Activated CD4-positive, alpha-beta T cell treated with anti-CD3 and anti-CD28 coated beads, Interleukin-2, amount 50 U/mL, for 16 hours (primary cell): ENCODE data around the gene FRMD8.

Source experiments
- DNase-seq: peaks from one replicate; pipeline ENCODE4 v3.0.0-alpha.2; 2020

FRMD8 gene

DNA sequence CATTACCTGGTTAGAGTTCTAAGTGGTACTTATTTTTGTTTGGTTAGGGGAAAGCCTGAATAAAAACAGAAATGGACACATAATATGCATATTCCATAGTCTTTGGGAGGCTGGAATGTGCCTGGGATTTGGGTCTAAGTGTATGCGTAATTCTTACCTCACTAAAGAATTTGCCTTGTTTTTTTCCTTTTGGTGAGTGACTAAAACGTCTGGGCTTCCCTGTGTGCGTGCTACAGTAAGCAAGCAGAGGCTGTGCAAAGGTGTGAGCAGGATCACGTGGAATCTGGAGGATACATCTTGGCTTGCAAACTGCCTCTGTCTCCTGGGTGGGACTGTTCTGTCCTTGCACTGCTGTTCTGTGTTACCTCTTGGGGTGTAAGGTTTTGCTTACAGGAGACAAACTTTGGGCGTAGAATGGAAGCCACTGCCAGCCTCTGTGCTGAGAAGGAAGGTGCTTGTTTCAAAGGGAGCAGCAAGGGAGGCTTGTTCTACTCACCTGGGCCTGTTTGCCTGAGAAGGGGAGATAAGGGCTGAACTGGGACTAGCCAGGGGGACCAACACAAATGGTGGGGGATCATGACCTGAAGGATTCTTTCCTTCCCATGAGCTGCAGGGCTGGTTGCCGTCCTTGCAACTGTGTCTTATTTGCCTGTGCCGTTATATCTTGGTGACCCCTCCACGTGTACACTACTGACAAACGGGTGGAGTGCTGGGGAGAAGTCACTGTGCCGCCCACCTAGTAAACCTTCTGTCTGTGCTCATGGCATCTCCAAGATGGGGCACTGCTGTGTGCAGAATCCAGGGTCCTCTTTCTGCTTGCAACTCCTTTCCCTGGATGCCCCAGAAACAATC is 40.6 kb downstream of the FRMD8 start:
- DNase-seq: peak; percentile 62

DNA sequence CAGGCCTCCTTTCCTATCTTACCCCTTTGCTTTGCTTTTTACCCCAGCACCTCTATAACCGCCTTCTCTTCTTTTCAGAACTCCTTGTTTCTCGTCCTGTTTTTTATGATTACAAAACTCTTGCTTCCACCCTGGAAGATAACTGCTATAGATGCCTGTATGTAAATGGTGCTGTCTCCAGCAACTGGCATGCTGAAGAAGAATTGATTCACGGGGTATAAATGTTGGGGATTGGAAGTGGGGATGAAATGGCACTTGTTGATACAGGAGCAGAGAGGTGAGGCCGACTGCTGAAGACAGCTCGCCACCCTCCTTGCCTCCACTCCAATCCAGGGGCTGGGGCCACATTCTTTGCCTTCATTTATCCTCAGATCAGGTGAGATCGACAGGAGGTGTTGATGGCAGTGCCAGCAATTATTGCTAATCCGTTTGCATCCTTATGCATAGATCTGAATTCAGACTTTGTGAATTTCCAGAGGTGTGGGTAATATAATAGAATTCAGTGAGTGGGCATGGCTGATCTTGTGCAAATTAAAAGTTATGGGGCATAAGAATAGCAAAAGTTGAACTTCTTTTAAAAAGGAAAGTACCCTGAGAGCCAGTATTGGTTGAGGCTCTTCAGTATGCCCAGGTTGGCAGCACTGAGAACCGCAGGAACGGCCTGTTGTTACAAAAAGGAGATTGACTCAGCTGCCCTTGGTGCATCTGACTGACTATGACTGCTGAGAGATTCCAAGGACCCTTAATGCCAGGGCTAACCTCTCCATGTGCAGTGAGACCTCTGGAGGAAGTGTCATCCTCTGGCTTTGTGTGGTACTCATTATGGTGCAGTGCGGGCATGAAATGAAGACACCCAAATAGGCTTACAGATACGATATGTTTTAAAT is 41.5 kb downstream of the FRMD8 start:
- DNase-seq: peak; percentile 71

DNA sequence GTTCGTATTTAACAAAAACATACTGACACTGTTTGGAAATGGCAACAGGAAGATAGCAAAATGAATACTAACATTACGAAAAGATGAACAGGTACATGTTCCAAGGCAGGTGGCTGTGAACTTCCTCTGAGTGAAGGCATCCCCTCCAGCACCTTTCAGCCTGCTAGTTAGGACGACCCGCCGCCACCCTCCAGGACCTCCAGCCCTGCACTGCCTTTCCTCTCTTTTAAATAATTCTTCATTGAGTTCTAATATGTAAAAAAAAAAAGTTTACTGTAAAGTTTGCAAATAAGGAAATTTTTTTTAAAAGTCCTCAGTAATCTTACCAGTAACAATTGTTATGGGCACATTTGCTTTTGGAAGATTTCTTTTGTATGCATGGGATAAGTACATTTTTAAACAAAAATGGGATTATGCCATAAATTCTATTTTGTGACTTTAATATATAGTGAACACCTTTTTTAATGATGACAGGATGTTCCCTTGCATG is 42.2 kb downstream of the FRMD8 start:
- no peak for DNase-seq

DNA sequence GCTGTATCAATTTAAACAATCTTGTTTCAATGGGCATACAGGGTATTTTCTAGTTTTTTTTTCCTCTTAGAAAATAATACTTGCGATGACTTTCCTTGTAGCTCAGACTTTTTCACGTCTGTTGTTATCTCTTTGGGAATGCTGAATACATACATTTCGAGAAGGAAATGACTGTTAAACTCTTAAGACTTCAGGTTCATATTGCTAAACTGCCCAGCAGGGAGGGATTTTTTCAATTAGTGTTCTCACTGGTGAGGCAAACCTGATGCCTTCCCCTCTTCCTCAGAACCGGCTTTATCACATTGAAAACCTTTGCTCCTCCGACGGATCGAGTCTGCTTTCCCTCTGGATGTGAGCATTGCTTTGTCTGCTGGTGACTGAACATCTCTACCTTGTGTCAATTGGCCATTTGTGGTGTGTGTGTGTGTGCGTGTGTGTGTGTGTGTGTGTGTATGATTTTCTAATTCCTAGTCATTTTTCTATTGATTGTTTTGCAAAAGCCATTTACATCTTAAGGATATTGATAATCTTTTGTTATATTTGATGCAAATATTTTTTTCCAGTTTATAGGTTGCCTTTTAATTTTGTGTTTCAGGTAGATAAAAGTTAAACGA is 42.7 kb downstream of the FRMD8 start:
- peak; percentile 43 for DNase-seq

DNA sequence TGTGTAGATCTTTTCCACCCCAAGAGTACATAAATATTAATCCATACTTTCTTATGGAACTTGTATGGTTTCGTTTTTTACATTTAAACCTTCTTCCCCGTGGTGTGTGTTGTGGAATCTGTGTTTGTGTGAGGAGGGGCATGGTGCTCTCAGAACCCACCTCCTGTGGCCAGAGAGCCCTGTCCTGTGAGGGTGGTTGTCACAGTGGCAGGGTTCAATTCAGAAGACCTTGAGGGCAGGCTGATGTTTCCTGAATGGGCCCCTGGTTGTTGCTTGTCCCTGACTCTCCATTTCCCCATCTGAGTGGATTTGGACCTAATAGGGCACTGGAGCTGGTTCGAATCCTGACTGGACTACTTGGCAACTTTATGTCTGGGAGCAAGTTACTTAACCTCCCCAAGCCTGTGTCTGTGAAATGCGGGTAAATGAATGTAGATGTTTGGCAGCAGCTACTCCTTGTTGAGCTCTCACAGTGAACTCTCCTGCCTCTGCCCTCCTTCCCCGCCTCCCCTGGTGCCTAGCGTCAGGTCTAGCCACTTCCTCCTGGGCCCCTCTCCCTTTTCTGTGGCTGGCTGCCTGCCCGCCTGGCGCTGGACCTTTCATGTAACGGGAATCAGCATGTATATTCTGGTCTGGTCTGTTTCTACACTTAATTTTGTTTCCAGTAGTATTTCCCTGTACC is 43.4 kb downstream of the FRMD8 start:
- DNase-seq: peak; percentile 64

DNA sequence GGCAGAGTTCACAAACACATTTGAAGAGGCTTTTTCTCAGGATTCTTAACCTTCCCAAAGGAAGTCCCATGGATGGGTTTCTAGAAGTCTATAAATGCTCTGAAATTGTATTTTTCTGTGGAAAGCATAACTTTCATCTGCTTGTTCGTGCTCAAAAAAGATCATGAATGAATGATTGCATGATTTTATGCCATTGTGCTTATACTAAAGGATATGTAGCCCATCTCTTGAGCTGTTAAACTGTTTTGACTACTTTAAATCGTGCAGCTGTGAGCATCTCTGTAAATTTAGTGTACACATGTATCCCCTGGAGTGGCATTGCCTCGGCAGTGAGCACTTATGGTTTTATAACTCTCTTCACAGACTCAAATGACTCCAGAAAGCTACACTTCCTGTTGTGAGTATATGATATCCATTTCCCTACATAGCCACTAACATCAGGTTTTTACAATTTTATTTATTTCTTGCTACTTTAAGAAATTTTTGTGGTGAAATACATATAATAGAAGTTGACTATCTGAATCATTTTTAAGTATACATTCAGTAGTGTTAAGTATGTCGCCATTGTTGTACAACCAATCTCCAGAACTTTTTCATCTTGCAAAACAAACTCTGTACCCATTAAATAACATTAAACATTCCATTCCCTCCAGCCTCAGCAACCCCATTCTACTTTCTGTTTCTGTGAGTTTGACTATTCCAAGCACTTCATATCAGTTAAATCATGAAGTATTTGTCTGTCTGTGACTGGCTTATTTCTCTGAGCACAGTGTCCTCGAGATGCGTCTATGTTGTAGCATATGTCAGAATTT is 44.2 kb downstream of the FRMD8 start:
- DNase-seq: peak; percentile 51

DNA sequence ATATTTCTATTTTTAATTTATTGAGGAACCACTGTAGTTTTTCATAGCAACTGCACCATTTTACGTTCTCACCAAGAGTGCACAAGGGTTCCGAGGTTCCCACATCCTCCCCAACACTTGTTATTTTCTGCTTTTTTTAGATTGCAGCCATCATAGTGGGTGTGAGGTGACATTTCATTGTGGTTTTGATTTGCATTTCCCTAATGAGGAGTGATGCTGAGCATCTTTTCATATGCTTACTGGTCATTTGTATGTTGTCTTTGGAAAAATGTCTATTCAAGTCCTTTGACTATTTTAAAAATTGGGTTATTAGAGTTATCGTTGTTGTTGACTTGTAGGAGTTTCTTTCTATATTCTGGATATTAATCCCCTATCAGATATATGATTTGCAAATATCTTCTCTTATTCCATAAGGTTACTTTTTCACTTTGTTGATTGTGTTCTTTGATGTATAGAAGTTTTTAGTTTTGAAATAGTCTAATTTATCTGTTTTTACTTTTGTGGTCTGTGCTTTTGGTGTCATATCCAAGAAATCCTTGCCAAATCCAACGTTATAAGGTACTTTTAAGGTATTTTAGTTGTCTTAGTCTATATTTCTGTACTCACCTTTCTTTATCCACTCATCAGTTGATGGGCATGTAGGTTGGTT is 45.1 kb downstream of the FRMD8 start:
- DNase-seq: peak; percentile 58

DNA sequence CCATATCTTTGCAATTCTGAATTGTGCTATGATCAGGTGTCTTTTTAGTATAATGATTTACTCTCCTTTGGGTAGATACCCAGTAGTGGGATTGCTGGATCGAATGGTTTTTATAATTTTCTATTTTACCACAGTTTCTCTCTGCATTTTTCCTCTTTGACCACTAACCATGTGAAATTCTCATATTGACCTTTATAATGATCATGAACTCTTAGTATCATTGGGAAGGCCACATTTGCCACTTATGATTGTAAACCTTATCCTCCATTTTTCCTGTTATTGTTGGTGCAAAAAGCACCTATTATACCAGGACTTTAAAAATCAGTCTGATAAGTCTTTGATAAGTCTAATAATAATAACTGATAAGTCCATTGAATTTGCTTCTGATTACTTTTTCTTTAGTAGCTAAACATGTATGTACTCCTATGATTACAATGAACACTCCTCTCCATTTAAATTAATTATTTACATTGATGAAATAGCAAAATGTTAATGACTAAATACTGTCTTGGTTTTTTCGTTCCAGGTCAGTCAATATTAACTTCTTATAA is 45.7 kb downstream of the FRMD8 start:
- DNase-seq: no peak

DNA sequence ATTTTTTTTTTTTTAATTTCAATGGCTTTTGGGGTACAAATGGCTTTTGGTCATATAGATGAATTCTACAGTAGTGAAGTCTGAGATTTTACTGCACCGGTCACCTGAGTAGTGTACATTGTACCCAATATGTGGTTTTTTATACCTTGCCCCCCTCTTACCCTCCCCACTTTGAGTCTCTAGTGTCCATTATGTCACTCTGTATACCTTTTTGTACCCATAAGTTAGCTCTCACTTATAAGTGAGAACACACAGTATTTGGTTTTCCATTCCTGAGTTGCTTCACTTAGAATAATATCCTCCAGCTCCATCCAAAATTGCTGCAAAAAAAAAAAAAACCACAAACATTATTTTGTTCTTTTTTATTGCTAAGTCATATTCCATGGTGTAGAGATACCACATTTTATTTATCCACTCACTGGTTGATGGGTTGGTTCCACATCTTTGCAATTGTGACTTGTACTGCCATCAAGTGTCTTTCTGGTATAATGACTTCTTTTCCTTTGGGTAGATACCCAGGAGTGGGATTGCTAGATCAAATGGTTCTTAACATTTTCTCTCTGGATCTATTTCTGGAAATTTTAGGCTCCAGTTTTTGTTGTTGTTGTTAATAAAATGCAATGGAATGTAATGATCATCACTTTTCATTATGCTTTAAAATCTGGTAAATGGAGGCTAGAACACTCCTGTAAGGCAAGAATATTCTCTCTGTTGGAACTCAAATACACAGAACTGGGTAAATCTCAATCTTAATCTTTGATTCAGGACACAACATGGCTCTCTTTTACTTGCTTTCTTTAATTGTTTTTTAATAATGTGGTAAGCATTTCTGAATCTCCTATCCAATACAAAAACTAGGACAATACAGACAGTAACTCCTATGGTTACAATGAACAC is 46.5 kb downstream of the FRMD8 start:
- no peak for DNase-seq

DNA sequence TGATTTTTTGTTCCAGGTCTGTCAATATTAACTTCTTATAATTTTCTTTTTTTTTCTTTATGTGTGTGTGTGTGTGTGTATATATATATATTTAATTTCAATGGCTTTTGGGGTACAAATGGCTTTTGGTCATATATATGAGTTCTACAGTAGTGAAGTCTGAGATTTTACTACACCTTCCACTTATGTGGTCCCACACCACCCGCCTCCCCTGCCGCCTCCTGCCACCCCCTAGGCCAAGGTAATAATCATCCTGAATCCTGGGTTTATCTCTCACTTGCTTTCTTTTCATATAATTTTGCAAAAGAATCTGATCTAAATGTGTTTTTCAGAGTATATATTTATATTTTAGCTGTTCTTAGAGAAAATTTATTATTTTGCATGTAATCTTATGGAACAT is 47.2 kb downstream of the FRMD8 start:
- no peak for DNase-seq

DNA sequence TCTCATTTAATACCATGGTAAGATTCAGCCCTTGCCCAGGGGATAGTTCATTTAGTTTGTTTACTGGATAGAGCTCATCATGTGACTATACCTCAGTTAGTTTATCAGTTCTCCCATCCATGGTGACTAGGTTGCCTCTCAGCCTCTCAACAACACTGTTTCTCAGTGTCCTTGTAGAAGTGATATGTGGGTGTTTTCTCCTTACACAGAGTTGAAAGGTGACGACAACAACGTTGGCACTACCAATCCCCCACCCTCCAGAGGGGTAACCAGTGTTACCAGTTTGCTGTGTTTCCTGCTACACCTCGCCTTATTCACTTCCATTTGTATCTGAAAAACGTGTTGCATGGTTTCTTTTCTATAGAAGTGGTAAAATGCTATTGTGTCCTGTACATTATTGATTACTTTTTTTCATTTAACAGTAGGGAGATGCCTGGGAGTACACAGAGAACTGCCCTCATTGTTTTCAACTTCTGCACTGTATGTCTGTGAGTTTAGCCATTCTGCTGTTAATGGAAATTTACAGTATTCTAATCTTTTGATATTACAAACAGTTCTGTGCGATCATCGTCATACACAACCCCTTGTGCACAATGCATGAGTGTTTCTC is 47.7 kb downstream of the FRMD8 start:
- no peak for DNase-seq

DNA sequence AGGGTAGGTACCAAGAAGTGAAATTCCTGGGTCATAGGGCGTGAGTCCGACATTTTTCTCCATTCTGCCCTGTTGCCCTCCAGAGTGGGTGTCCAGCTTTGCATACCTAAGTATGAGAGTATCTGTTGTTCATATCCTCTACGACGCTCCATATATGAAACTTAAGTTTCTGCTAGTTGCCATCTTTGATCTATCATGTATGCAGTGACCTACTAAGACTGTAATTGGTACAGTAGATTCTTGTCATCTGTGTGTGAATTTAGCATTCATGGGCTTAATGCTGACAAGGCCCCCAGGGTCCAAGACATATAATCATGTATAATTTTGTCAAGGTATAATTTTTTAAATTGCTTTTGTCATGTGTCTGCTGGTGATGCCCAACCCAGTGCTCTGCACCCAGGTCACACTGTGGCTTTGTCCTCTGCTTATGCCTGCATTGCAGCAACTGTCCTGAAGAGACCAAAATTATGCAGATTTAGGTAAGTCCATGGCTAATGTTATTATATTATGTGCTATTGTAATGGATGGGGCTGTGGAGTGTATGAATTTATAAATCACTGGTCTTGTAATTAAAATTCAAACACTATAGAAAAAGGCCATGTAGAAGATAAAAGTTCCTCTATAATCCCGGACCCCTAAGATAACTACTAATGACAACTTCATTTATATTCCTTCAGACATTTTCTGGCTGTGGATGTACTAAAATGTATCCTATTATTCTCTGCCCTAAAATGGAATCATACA is 48.4 kb downstream of the FRMD8 start:
- DNase-seq: no peak

DNA sequence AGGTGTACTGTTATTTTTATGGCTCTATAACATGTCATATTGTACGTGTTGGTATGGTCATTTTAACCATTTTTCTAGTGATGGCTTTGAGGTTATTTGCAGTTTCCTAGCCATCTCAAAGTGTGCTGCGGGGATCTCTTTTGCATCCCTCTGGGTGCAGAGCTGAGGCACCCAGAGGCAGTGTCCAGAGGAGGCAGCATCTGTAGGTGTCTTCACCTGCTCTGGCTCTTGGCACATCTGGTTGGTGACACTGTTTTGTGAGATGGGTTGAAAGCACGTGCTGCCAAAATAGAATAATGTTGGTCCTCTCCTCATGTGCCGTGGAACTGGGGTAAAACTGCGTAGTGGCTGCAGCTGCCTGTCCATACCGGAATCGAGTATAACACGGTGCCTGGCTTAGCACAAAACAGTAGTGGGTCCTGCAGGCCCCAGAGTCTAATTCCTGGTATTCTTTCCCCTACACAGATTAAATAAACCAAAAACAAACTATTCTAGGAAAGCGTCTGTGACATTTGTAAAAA is 49.0 kb downstream of the FRMD8 start:
- DNase-seq: no peak

DNA sequence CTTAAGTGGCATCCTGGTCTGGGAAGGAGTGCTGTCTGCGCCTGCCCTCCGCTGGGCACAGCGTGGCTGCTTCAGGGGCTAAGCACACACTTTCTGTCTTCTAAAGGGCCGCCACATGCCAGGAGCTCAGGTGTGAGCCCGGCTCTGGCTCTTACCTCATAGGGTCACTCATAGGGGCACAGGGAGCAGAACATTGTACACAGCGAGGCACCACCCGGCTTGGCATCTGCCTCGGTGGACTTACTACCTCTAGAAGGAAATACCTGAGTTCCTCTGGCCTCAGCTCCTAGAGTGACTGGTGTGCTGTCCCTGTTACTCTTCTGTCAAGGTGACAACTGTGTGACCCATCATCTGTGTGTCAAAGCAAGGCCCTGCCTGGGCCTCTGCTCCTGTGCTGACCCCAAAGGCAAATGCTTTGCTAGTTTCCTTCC is 49.6 kb downstream of the FRMD8 start:
- DNase-seq: no peak

DNA sequence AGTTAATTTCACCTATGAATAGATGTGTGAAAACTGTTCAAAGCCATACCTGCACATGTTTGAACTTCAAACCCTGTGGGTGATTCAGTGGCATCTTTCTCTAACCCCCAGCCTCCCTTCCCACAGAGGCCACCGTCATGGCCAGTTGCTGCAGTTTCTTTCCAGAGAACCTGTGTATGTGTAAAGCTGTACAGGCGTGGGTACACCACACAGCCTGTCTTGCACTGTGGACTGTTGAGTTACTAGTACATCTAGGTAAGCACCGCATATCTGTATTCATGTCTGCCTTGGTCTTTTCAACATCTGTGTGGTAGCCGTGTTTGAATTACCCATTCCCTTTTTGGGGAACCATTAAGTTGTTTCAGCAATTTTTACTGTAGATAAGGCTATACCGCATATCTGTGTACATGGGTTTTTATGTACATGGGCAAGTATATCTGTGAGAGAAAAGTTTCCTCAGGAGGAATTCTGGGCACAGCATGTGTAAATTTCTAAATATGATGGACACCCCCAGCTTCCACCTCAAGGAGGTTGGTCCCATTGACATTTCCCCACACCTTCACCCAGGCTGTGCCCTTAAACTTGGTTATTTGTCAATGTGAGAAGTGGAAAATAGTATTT is 50.1 kb downstream of the FRMD8 start:
- DNase-seq: no peak

DNA sequence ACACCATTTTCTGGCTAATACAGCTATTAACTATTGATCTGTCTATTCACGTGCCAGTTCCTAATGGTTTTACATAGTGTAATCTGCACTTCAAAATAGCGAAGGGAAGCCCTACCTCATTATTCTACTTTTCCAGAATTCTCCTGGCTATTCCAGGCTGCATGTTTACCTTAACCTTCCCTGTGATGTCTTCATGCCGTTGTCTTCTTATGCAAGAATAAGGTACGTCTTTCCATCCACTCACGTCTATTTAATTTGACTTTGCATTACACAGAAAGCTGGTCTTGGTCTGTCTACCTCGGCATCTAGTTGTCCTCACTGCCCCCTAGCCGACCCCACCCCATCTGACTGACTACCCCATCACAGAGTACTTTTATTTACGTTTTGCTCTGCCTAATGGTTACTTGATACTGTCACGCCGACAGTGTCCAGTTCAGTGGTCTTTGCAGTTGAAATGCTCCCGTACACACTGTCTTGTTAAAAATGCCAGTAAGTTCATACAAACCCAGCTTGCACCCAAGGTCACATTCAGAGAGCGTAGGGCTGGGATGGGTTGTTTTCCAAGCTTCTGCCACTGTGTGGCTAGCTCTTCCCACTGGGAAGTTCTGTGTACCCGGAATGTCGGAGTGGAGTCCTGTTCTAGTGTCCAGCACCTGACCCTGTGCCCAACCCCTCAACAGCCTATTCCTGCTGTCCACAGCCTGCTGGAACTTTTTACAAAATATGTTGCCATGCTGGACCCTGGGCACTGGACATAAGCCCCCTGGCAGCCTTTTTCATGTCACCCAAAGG is 51.2 kb downstream of the FRMD8 start:
- no peak for DNase-seq
